MCF 10A (cell line): ENCODE data around the gene ESPN. TPM values are rescaled to one million over a fixed set of nuclear protein-coding genes. Genes with fewer than 3 reads are reported as not detected.

Experiments
- BruUV-seq: library from RNA; stranded (reverse); fragments of 400-500 nt; replicated peaks from 2 replicates; lab custom pipeline; 2021; lab: Mats Ljungman, UMichigan
- CTCF ChIA-PET: fragments of 300-600 bp; sonication (Branson Sonifier 250); formaldehyde crosslinking; extraction: SDS; loops from one replicate; lab custom pipeline; 2021; ENCODE audit warnings: antibody characterized with exemption, inconsistent platforms; lab: Yijun Ruan, JAX
- POLR2A ChIA-PET: fragments of 300-600, 350-650 bp; sonication (Branson Sonifier 250); formaldehyde crosslinking; extraction: SDS; loops from one replicate; lab custom pipeline; 2020; ENCODE audit warnings: antibody characterized with exemption, inconsistent platforms; lab: Yijun Ruan, JAX
- DNase-seq: peaks from one replicate; pipeline ENCODE4 v3.0.0-alpha.2; 2018; ENCODE audit not compliant: unreplicated experiment
- H3K27ac Mint-ChIP-seq: one replicate; pipeline ENCODE4 v1.8.0; 2022; ENCODE audit warnings: mild to moderate bottlenecking, low read depth, mixed read lengths; ENCODE audit not compliant: unreplicated experiment
- H3K27me3 Mint-ChIP-seq: one replicate; pipeline ENCODE4 v1.8.0; 2022; ENCODE audit warnings: mixed read lengths; ENCODE audit not compliant: insufficient read depth, unreplicated experiment
- H3K36me3 Mint-ChIP-seq: one replicate; pipeline ENCODE4 v1.8.0; 2022; ENCODE audit warnings: mild to moderate bottlenecking, moderate library complexity, mixed read lengths; ENCODE audit not compliant: insufficient read depth, unreplicated experiment
- H3K4me1 Mint-ChIP-seq: one replicate; pipeline ENCODE4 v1.8.0; 2022; ENCODE audit warnings: mixed read lengths; ENCODE audit not compliant: insufficient read depth, unreplicated experiment
- H3K4me3 Mint-ChIP-seq: one replicate; pipeline ENCODE4 v1.8.0; 2022; ENCODE audit warnings: mild to moderate bottlenecking, moderate library complexity, mixed read lengths; ENCODE audit not compliant: unreplicated experiment
- H3K9me3 Mint-ChIP-seq: one replicate; pipeline ENCODE4 v1.8.0; 2022; ENCODE audit warnings: mixed read lengths; ENCODE audit not compliant: unreplicated experiment
- intact Hi-C: fragments of 100-400 bp; cut with micrococcal nuclease; formaldehyde crosslinking; loops from 2 replicates; pipeline ENCODE4 v1.14.1; 2022
- total RNA-seq: library from RNA; stranded (reverse); gene quantifications from 2 replicates; pipeline ENCODE4 v1.2.3, GENCODE V29; 2022
- TF ChIP-seq, protein P1 (sequence below): fragments of 200-600 bp; IDR thresholded peaks from one replicate; pipeline ENCODE4 v1.8.0; 2022; ENCODE audit warnings: antibody characterized with exemption, mild to moderate bottlenecking; ENCODE audit not compliant: unreplicated experiment

The ESPN gene
- total RNA-seq, 1 experiment from 2014 or later, result 0.68 TPM

DNA sequence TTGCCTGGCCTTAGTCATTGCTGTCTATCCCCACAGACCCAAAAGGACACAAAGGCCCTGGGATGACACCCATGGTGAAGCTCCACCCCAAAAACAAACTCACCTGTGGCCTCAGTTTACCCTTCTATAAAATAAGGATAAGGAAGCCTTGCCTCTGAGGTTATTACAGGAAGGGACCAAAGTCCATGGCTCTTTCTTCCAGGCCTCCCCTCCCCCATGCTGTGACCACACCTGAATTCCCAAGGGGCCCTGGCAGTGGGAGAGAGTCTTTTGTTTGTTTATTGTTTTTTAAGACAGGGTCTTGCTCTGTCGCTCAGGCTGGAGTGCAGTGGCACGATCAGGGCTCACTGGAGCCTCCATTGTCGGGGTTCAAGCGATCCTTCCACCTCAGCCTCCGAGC lies 51.9 kb downstream of the ESPN start:
- intact Hi-C loops, result no loop called here
- Mint-ChIP-seq H3K4me3 (no peak overlapping the region), H3K9me3 (no peaks in the 10 kb centered on the region), H3K27me3 (no peaks in the 10 kb centered on the region), H3K4me1 (peaks cover 13% of the 10 kb centered on the region), H3K36me3 (peaks cover 26% of the 10 kb centered on the region), H3K27ac (no peak overlapping the region)
- BruUV-seq, result no TSS peak
- ChIA-PET CTCF (interaction anchor here (0.6 to 3.2 kb wide), 20 partner anchors 8 to 612 kb away, joined by 3 to 18 read pairs (median 4); partner anchors contain the start of gene THAP3), POLR2A (interaction anchor here (0.7 to 1.3 kb wide), 3 partner anchors 13 to 91 kb away, joined by 3 to 9 read pairs (median 3); no protein-coding TSS in a partner anchor)
- no peak for DNase-seq
- TF ChIP-seq, protein P1, sequence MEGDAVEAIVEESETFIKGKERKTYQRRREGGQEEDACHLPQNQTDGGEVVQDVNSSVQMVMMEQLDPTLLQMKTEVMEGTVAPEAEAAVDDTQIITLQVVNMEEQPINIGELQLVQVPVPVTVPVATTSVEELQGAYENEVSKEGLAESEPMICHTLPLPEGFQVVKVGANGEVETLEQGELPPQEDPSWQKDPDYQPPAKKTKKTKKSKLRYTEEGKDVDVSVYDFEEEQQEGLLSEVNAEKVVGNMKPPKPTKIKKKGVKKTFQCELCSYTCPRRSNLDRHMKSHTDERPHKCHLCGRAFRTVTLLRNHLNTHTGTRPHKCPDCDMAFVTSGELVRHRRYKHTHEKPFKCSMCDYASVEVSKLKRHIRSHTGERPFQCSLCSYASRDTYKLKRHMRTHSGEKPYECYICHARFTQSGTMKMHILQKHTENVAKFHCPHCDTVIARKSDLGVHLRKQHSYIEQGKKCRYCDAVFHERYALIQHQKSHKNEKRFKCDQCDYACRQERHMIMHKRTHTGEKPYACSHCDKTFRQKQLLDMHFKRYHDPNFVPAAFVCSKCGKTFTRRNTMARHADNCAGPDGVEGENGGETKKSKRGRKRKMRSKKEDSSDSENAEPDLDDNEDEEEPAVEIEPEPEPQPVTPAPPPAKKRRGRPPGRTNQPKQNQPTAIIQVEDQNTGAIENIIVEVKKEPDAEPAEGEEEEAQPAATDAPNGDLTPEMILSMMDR, result no peak

DNA sequence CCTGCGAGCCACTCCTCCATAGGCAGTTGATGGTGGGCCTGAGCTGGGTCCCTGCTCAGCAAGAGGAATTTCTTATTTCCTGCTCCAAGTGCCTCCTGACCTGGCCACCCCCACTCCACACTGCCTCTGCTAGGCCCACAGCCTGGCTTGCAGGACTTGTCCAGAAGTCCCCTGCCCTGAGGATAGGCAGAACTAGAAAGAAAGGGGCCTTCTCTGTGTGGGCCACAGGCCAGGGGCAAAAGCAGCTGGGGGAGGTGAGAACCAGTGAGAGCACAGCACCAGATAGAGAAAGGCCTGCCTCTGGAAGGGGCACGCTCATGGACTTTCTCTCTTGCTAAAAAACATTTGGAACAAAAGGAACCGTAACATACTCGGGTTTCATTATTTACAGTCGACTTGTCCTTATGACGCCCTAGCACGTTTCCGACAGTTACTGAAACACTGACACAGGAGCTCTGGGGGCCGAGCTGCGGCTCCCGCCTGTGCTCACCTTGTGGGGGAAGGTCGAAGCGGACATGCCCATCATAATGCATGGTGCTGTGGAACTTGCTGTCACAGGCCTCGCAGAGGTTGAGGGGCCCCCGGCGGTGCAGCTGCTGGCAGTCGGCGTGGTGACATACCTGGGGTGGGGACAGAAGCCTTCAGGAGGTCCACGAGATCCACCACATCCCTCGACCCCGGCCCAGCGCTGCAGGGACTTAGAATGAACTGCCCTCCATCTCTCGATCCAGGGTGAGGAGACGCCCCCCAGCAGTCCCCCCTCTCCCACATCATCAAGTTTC lies 52.7 kb downstream of the ESPN start:
- H3K4me3 Mint-ChIP-seq, result no peak overlapping the region
- no TSS peak for BruUV-seq
- no peaks in the 10 kb centered on the region for H3K9me3 Mint-ChIP-seq
- TF ChIP-seq, protein P1, result no peak
- H3K4me1 Mint-ChIP-seq, result peaks cover 8% of the 10 kb centered on the region
- H3K36me3 Mint-ChIP-seq, result peaks cover 19% of the 10 kb centered on the region
- ChIA-PET POLR2A (interaction anchor here (0.7 to 1.3 kb wide), 3 partner anchors 12 to 92 kb away, joined by 3 to 9 read pairs (median 3); no protein-coding TSS in a partner anchor), CTCF (interaction anchor here (0.6 to 3.2 kb wide), 16 partner anchors 7 to 612 kb away, joined by 3 to 18 read pairs (median 4); partner anchors contain the start of gene THAP3)
- no peaks in the 10 kb centered on the region for H3K27me3 Mint-ChIP-seq
- no peak for DNase-seq
- intact Hi-C loops, result no loop called here
- no peak overlapping the region for H3K27ac Mint-ChIP-seq

DNA sequence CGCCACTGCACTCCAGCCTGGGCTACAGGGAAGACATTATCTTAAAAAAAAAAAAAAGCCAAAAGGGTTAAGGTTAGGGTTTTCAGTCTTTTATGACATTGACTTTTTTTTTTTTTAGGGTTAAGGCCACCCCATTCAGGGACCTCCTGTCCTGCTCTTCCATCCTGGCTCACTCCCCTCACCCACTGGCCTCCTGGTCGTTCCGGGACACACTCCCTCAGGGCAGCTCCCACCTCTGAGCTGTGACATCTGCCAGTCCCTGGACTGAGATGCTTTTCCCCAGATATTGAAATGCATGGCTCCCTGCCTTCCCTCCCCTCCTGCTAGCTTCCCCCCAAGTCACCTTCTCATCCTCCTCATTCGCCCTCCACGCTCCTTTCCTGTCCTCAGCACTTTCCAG lies 57.2 kb downstream of the ESPN start:
- Mint-ChIP-seq H3K36me3 (peaks cover 8% of the 10 kb centered on the region), H3K27me3 (no peaks in the 10 kb centered on the region), H3K4me1 (peaks cover 7% of the 10 kb centered on the region), H3K27ac (no peak overlapping the region), H3K9me3 (no peaks in the 10 kb centered on the region), H3K4me3 (no peak overlapping the region)
- no peak for DNase-seq
- TF ChIP-seq, protein P1, result no peak
- ChIA-PET POLR2A (interaction anchor here (0.5 kb wide), 1 partner anchor 40 kb away, joined by 3 read pairs; no protein-coding TSS in a partner anchor), CTCF (interaction anchor here (0.6 to 1.4 kb wide), 3 partner anchors 50 to 123 kb away, joined by 3 read pairs; no protein-coding TSS in a partner anchor)
- no TSS peak for BruUV-seq
- intact Hi-C loops, result loop anchor here (10.0 kb wide), 1 partner anchor 163 kb away; no protein-coding TSS in a partner anchor
